ENCODE measurements around the gene ZNF391. TPM values are rescaled to one million over a fixed set of nuclear protein-coding genes. Genes with fewer than 3 reads are reported as not detected.

ZNF391 gene
- total and polyA plus RNA-seq, 2 of the 4 experiments (the other 2 are of a cell fraction), result 0.18 to 0.22 TPM

- H2BK5ac ChIP-seq (ENCODE audit: low read depth, low read length, poor library complexity, severe bottlenecking), result no peak overlapping the region
- CTCF ChIA-PET, result no interaction called here
- H2AFZ ChIP-seq (replicated peaks; ENCODE audit: low read length, poor library complexity), result no peak overlapping the region
- no peak overlapping the region for H2BK20ac ChIP-seq (ENCODE audit: low read depth, low read length)
- no CpG with 5 or more reads among the region's 4 CpGs for WGBS, 2 experiments (ENCODE audit: extremely low coverage in 2 of 2, insufficient read length in 1 of 2)
- no TSS peak for BruUV-seq (replicated peaks)
- in situ Hi-C loops (cut with MboI; ENCODE audit: low sequenced_read_pairs), result no loop called here
- TF ChIP-seq NFE2L2 (IDR thresholded peaks at IDR 0.05; ENCODE audit: low read depth, low read length), result no peak
- TF ChIP-seq CEBPB (IDR thresholded peaks at IDR 0.05; ENCODE audit: low read depth, low read length), result no peak
- TF ChIP-seq USF2 (IDR thresholded peaks at IDR 0.05; ENCODE audit: low read depth, low read length), result no peak
- no peak for TF ChIP-seq BHLHE40 (IDR thresholded peaks at IDR 0.05; ENCODE audit: low read depth, low read length)
- no peak for TF ChIP-seq POLR2A (IDR thresholded peaks at IDR 0.05; ENCODE audit: low read depth, low read length)
- TF ChIP-seq MAFK (IDR thresholded peaks at IDR 0.05; ENCODE audit: low read depth, low read length), result no peak
- no peak for TF ChIP-seq SMC3 (IDR thresholded peaks at IDR 0.05; ENCODE audit: low read depth, low read length)
- TF ChIP-seq ELK1 (IDR thresholded peaks at IDR 0.05; ENCODE audit: borderline replicate concordance, low read depth, low read length), result no peak
- TF ChIP-seq RAD21 (IDR thresholded peaks at IDR 0.05; ENCODE audit: low read length), result no peak
- no peak for TF ChIP-seq FOS (IDR thresholded peaks at IDR 0.05; ENCODE audit: low read depth, low read length)
- TF ChIP-seq, protein P1, sequence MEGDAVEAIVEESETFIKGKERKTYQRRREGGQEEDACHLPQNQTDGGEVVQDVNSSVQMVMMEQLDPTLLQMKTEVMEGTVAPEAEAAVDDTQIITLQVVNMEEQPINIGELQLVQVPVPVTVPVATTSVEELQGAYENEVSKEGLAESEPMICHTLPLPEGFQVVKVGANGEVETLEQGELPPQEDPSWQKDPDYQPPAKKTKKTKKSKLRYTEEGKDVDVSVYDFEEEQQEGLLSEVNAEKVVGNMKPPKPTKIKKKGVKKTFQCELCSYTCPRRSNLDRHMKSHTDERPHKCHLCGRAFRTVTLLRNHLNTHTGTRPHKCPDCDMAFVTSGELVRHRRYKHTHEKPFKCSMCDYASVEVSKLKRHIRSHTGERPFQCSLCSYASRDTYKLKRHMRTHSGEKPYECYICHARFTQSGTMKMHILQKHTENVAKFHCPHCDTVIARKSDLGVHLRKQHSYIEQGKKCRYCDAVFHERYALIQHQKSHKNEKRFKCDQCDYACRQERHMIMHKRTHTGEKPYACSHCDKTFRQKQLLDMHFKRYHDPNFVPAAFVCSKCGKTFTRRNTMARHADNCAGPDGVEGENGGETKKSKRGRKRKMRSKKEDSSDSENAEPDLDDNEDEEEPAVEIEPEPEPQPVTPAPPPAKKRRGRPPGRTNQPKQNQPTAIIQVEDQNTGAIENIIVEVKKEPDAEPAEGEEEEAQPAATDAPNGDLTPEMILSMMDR (conservative IDR thresholded peaks at IDR 0.05; ENCODE audit: low read depth, low read length), result no peak
- no peak for TF ChIP-seq MAZ (IDR thresholded peaks at IDR 0.05; ENCODE audit: borderline replicate concordance, low read depth, low read length)
- TF ChIP-seq RCOR1 (IDR thresholded peaks at IDR 0.05; ENCODE audit: insufficient replicate concordance, low read length), result no peak
- TF ChIP-seq CHD1 (IDR thresholded peaks at IDR 0.05; ENCODE audit: low read depth, low read length), result no peak
- no peak for TF ChIP-seq MXI1 (IDR thresholded peaks at IDR 0.05; ENCODE audit: borderline replicate concordance, low read depth, low read length)
- TF ChIP-seq RFX5 (IDR thresholded peaks at IDR 0.05; ENCODE audit: low read depth, low read length), result no peak
- H3K14ac ChIP-seq (replicated peaks; ENCODE audit: low read depth, low read length), result no peak overlapping the region
- H3K36me3 ChIP-seq (ENCODE audit: control insufficient read depth, insufficient read depth, low read length), result no peaks in the 10 kb centered on the region
- DNase-seq (no peak), ATAC-seq (ENCODE audit: low read depth) (no peak)
- H4K91ac ChIP-seq (ENCODE audit: insufficient read depth, low read depth, low read length), result no peak overlapping the region
- no peak overlapping the region for H3K4me3 ChIP-seq (ENCODE audit: insufficient read depth, low read depth, low read length)
- no peak overlapping the region for H4K8ac ChIP-seq (ENCODE audit: low read depth in 2 of 2, low read length in 2 of 2)
- H3K23ac ChIP-seq (ENCODE audit: low read depth, low read length), result no peak overlapping the region
- H3K9me1 ChIP-seq (ENCODE audit: insufficient read depth, low read length), result no peaks in the 10 kb centered on the region
- no peak overlapping the region for H3K4ac ChIP-seq (ENCODE audit: low read depth, low read length)
- no peak overlapping the region for H2AK9ac ChIP-seq (replicated peaks; ENCODE audit: low read depth, low read length, poor library complexity)
- H3K9me3 ChIP-seq (ENCODE audit: control insufficient read depth, insufficient read depth, low read length), result peaks cover 8% of the 10 kb centered on the region
- no peak overlapping the region for H3K56ac ChIP-seq (ENCODE audit: extremely low read depth, insufficient read depth, low read length)
- H3K27me3 ChIP-seq (ENCODE audit: control insufficient read depth, insufficient read depth, low read length), result peaks cover 2% of the 10 kb centered on the region; the same call in 1 of the 2 replicates
- H4K20me1 ChIP-seq (ENCODE audit: insufficient read depth, low read length), result no peaks in the 10 kb centered on the region
- H3K79me1 ChIP-seq (ENCODE audit: low read depth in 1 of 2, low read length in 2 of 2), result no peaks in the 10 kb centered on the region
- H3K4me1 ChIP-seq (ENCODE audit: control insufficient read depth, insufficient read depth, low read length), result no peaks in the 10 kb centered on the region
- no peak overlapping the region for H3K9ac ChIP-seq (ENCODE audit: low read depth, low read length)
- H2AK5ac ChIP-seq (ENCODE audit: low read depth, low read length), result no peak overlapping the region
- no peak overlapping the region for H2BK120ac ChIP-seq (ENCODE audit: low read depth, low read length)
- no peak overlapping the region for H3K4me2 ChIP-seq (ENCODE audit: low read depth, low read length)
- H4K5ac ChIP-seq (ENCODE audit: low read depth, low read length), result no peak overlapping the region
- no peak overlapping the region for H3K27ac ChIP-seq (ENCODE audit: insufficient read depth, low read length)
- dilution Hi-C loops (cut with HindIII; ENCODE audit: low sequenced_read_pairs, unreplicated experiment), result no loop called here
- POLR2A ChIA-PET (ENCODE audit: unreplicated experiment), result no interaction called here
- intact Hi-C loops (cut with micrococcal nuclease), result no loop called here
- no peak overlapping the region for H2BK15ac ChIP-seq (ENCODE audit: low read depth, low read length)
- no peak overlapping the region for H3K18ac ChIP-seq (ENCODE audit: low read depth, low read length)
Measured at GRCh38 chr6:27370391-27370790, 18.2 kb upstream of the ZNF391 start.
